Inflammatory macrophage treated with lipopolysaccharide for 4 hours (primary cell): ENCODE results near the gene KCTD1.

Source experiments
- DNase-seq: peaks from one replicate; pipeline ENCODE4 v3.0.0-alpha.2; 2020

Gene KCTD1

DNA sequence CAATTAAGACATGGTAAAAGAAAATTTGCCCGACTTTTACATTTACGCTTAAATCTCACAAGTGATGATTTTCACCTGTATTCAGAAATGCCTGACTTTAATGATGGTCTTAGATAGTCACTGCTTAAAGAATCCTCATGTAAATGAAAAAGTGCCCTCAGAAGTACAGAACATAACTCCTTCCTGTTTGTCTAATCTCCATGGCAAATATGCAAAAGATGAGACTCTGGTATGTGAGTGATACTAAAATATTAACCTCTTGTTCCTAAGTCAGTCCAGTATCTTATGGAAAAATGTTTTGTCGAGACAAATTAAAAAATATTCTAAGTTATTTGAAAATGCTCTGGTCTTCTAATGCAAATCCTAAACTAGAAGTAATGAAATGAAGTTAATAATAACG is 29.2 kb downstream of the KCTD1 start:
- DNase-seq = no peak

DNA sequence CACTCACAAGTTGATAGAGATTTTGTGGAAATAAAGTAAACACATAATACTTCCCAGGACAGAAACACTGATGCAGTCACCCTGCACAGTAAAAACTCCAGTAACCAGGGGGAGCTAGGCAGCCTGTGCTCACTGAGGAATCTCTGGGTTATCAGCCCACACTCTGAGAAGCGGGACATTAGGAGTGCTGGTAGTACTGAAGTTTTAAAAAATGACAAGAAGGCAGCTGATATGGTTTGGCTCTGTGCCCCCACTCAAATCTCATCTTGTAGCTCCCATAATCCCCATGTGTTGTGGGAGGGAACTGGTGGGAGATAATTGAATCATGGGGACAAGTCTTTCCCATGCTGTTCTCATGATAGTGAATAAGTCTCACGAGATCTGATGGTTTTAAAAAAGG is 31.4 kb downstream of the KCTD1 start:
- DNase-seq = no peak

DNA sequence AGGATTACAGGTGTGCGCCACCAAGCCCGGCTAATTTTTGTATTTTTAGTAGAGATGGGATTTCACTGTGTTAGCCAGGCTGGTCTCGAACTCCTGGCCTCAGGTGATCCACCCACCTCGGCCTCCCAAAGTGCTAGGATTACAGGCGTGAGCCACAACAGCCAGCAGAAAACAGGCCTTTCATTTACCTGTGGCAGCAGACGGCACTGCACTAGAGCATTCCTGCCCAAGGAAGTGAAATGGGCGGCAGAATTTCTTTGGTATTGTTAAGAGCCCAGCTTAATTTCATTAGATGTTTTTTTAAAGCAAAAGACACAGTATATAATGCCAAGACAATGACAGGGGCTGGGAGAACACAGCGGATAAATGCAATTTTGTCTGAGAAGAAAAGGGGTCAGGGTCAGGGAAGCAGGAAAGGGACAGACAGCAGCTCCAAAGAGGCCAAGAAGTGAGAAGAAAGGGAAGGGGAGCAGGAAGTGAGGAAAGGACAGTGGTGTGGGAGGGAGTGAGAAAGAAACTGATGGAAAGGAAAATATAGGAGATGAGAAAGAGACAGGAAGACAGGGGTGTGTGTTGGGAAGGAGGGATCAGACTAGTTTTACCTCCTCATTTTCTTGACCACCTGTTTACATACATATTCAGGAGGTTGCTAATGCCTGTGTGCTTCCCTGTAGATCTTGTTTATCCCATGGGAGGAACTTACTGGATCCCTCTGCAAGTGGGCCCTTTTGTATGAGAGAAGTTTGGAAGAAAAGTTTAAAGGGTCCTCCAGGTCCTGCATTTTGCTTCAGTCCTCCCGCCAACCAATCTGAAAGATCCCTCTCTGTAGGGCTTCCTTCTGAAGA is 32.5 kb downstream of the KCTD1 start:
- no peak for DNase-seq

DNA sequence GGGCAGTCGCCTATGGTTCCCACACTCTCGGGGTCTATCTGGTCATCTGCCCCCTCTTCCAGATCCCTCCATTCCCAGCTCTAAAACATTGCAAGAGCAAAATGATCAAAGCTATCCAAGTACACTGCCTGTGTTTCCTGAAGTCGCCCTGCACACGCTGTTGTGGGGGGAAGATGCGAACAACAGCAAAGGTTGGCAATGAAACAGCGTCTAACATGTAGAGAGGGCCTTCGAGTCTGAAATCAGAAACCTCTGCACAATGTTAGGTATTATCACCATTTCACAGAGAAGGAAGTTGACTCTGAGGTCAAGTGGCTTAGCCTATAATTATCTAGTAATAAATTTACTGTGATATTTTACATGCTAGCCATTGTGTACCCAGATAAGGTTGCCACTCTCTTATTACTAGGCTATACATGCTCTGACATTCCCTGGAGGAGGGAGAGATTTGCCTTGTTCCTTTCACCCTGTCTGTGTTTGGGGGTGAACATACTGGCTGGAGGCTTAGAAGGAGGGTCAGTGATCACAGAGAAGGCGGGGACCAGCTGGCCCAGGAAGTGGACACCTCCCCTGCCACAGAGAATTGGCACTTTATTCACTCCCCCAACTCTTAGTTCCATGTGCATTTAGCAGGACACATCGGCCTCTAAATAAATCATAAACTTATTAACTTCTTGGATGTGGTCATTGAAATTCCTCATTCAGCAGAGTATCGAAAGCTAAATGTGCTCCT is 36.8 kb downstream of the KCTD1 start:
- DNase-seq = no peak

DNA sequence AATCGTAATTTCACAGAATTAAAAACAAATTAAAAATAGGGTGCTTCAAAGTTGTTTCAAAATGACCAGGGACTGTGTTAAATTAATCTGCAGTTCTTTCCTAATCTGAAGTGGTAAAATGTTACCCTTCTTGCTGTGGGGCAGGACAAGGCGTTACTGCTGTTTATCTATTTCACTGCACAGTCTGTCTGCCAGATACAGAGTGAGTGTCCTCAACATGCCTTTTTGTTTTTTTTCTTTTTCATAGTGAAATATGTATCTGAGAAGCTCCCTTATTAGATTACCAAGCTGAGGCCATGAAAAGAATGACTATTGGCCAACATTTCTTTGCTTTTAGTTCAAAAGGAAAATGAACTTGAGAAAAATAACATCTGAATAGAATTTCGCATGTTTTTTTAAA is 38.0 kb downstream of the KCTD1 start:
- DNase-seq = no peak

DNA sequence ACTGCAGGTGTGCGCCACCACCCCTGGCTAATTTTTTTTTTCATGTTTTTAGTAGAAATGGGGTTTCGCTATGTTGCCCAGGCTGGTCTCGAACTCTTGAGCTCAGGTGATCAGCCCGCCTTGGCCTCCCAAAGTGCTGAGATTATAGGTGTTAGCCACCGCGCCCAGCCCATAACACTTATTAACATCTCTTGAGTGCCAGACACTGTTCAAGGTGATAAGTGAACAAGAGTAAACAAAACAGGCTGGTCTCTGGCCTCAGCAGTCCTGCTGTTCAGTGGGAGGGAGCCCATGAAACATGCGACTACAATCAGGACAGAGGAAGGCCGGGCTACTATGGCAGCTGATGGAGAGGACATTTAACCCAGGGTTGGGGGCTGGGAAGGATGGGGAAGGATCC is 42.3 kb downstream of the KCTD1 start:
- DNase-seq = no peak

DNA sequence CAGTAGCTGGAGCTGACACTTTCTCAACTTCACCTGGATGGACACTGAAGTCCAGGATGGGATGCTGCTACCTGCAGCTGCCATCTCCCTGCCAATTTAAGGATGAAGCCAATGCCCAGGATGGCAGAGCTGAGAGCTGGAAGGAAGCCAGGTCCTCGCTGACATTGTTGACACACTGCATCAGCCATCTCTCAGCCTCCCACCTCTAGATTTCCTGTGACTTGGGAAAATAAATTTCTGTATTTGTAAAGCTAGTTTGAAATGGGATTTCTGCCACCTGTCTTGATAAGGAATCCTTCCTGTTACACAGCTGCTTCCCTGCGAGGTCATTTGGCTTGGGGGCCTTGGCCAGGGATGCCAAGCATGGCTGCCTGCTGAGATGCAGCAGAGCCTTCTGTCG is 43.5 kb downstream of the KCTD1 start:
- DNase-seq = no peak

DNA sequence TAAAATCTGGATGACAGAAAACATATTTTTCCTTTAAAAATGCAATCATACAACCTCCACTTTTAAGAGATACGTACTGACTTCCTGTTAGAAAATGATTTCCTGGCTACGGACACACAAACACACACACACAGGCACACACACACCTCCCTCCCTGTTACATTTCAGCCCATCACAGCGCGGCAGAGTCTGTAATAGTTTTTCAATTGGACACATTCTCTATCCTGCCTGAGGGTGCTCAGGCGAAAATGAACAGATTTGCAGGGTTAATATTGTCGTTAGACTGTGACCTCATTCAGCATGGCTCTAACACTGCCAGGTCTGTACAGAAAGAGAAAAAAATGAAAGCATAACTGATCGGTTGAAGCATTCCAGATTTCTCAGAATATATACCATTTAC is 45.0 kb downstream of the KCTD1 start:
- DNase-seq = no peak

DNA sequence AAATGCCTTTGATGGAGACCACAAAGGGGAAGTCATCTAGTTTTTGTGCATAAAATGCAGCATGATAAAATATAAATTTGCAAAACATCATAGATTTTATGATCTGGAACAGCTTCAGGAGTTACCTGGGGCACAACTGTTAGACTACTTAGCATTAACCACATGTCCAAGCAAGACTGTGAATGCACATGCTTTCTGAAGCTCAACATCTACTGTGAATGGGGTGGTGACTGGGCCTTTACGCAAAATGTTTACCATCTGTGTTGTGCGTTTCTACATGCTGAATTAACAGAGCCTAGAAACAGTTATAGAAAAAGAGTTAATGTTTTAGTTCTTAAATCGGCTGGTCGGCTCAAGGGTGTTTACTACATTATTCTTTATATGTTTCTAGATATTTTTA is 45.5 kb downstream of the KCTD1 start:
- no peak for DNase-seq

DNA sequence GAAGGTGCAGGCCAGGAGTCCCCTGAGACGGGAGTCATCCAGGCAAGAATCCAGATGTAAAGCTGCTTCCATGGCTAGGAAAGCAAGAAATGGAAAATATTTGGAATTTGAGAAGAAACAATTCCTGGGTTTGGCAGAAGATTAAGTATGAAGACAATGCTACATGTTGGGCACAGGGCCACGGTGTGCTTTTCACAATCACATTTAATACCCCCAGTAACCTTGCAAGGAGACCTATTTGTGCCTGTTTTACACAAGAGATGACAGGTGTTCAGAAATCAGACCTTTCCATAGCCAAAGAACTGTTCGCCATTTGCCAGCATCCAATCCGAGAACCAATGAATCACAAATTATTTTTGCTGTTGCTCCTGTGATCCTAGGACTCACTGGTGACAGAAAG is 50.5 kb downstream of the KCTD1 start:
- DNase-seq = no peak

DNA sequence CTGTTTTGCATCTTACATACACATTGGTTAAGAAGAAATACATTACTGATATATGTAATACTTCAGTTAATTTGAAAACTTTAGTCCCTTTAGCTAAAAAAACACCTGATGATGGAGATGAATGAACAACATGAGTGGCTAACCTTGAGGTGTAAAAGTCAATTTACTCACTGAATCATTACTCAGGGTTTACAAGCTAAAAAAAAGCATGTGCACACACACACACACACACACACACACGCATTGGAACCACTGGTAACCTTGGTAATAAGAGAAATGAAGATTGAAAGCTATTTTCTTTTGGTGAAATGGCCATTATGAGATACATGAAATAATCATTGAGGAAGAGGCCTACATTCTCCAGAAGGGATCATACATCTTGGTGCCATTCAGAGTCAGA is 51.8 kb downstream of the KCTD1 start:
- DNase-seq = no peak

DNA sequence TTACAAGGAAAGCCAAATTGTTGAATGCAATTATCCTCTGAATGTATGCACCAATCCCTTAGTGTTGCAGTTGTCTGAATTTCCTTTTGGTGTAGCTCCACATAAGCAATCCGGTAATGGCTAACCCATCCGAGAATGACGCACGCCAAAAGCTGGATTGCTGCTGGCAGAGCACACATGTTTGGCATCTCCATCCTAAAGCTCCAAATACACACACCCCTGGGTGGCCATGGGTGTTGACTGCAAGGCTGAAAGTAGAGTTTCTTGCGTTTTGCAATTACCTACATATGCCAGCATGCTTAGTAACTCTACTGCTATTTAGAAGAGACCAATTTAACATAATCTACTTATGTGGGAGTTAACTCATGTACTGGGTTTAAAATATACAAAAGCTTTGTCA is 53.1 kb downstream of the KCTD1 start:
- DNase-seq = no peak

DNA sequence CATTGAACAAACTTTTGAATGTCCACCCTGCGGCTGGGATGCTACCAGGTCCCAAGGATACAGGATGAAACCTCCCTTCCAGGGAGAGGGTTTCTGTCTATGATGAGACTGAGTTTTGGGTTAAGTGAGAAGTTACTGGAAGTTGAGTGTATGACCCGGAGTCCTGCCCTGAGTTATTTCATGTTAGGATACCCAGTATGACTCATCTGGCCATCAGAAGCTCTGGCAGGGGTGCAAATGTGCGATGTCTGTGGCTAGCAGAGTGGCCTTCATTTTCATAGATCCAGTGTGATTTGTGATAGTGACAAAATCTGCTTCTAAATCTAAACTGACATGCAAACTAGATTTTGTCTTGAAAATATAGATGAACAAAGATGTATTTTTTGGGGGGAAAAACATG is 55.3 kb downstream of the KCTD1 start:
- DNase-seq = no peak

DNA sequence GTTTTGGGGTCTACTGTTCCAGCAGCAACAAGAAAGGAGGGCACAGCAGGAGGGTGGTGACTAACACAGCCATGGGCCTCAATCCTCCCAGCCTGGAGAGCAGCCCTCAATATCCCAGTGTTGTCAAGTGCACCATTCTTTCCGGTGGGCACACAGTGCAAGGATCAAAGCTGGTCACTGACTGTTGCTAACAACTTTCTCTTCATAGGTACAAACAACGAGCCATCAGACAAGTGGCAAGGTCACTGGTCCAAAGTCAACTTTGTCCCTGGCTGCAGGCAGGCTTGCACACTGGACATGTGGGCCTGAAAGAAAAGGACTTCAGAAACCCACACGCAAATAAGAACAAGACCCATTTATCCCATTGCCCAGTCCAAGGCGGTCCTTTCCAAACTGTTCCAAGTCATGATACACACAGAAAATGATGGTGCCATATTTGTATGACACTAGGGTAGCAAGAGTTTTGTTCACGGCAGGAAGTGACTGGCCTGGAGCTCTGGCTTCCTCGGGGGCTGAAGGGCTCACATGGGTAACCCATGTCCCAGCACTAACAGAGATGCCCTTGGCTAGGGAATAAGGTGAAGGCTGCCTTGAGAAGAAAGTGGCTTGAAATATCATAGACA is 57.0 kb downstream of the KCTD1 start:
- no peak for DNase-seq

DNA sequence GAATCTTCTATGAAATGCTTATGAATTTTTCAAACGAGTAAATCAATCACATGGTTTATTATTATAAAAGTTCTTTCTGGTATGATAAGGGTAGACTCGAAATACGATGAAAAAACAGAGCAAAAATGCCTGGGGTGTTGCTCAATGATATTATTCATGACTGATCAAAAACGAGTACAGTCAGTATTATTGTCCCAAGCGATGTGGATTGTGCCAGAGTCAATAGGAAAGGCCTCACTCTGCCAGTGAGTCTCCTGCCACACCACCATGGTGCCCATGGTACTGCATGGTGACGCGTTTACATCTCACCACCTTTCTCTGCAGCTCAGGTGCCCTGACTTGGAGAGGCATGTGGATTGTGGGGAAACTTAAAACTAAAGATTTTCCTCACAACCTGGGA is 58.5 kb downstream of the KCTD1 start:
- no peak for DNase-seq

DNA sequence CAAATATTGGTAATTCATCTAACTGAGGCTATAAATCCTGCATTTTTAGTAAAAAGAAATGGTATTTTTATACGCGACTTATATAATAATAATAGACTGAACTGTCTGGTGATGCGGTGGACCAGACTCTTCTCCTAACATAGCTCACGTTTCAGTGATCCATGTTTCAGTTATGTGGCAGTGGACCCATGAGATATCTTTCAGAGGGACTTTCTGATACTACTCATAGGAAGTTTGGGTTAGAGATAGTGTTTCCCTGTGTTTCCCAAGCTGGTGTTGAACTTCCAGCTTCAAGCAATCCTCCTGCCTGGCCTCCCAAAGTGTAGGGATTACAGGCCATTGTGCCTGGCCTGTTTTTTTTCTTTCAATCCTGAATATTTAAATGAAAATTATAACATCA is 59.2 kb downstream of the KCTD1 start:
- DNase-seq = no peak

DNA sequence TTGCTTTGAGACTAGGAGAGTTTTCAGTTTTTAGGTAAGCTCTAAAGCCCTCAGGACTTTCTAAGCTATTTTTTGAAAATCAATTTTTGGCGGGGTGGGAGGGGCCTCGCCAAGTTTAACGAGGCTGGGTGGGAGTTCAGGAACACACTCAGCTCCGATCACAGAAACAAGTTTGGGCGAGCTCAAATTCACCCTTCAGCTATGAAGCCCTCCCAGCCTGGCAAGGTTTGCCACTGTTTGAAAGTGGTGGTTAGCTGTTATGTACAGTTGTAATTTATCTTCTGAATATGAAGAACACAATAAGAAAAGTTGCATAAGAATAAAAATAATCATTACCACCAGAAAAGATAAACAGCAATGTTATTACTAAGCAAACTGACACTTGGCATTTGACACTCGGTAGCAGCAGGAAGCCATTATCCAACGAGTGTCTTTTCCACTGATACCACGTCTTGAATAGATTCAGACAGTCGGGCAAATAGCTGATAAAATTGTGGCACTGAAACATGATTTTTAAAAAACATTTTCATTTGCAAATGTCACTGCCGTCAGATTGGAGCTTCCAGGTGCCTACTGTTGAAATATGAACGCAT is 59.8 kb downstream of the KCTD1 start:
- no peak for DNase-seq

DNA sequence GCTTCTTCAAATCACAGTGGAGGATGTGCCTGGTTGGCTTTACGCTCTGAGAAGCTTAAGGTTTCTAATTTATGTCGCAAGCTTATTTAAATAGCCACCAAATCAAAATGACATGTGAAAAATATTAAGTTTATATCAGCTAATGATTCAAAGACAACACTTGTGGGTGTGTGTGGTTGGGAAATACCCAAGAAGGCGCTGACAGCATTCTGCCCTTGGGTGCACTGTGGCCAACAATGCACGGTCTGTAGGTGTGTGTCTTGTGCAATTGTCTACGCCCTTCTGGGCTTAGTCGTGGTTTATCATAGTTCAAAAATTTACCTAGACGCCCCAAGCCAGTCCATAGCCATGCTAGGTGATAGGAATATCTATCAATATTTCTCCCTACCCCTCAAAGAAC is 60.9 kb downstream of the KCTD1 start:
- peak; percentile 21 for DNase-seq

DNA sequence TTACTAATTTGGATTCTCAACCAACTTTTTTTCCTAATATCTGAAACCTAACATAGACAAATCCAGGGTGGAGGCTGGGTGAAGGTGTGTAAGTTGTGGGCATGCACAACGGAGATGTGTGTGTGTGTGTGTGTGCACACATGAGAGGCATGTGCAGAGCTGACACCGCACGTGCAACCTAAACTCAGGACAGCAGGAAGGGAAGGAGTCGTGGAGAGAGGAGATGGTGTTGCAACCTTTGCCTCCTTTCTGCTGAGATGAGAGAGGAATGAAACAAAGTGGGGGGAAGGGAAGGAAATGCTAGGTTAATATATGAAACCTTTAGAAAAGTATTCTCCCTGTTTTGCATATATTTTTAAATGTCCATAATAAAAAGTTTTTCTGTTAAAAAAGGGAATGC is 64.7 kb downstream of the KCTD1 start:
- DNase-seq = no peak

DNA sequence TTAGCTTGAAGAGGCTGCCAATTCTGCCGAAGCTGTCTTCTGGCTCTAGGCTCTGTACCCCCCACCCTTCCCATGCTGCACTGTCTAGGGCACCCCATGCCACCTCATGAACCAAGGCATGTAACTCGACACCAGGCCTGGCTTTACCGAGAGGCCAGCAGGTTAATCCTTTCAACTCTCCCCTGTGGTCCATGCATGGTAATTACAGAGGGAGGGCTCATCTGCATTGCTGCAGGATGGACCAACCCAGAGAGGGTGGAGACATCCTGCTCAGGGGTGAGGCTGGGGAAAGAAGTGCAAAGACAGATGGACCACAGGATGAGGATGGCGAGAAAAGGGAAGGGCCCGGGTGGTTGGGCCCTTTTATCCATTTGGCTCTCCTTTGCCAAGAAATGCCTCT is 65.8 kb downstream of the KCTD1 start:
- no peak for DNase-seq

DNA sequence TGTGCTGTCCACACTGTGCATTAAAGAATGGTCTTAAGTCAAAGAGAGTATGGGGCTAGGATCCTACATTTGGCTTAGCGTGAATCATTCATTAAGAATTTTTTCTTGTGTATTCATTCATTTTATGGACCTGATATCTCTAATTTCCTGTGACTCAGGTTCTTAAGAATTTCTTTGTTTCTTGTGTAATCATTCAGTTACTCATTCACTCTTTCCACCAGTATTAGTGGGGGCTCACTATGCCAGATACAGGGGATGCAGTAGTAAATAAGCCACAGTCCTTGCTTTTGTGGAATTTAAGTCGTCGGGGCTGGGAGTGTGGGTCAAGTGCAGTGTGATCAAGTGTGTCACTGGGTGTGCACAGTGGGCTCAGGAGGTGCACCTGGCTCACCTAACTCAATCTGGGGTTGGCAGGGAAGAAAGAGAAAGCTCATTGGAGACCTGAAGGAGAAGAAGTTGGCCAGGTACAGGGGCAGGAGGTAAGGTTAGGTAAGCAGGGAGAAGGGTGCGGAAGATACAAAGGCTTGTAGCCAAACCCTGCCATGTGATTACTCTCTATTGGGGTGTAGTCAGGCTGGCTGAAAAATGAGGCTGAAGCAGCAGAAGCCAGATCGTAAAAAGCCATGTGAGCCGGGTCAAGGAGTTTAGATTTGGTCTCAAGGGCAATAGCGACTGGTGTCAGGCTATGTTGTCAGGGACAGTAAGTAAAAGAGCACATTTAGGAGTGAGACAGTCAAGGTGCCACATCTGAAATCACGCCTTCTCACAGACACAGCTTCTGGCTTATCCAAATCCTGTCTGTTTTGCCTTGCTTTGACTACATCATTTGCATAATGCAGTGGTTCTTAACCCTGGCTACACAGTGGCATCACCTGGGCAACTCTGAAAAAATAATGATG is 67.2 kb downstream of the KCTD1 start:
- no peak for DNase-seq

DNA sequence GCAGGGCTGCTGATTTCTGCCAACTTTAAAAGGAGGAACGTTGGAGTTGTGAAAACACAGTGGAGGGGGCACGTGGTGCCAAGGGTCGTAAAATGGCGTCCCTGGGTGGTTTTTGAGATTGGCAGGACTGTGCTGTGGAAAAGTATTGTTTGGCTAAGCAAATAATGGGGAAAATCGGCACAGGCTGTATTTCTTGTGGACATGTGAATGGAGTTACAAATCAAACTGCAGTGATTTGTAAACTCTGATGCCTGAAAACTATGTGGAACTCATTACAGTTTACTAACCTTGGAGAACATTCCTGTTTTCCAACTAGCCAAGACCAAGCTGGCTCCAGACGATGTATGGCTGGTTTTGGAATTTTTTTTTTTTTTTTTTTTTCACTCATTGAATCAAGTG is 68.7 kb downstream of the KCTD1 start:
- DNase-seq = no peak
